ENCODE data around the gene SP100. TPM values are rescaled to one million over a fixed set of nuclear protein-coding genes. Genes with fewer than 3 reads are reported as not detected.

The SP100 gene
- total RNA-seq, 2 donors from 2014 or later = 51.6 to 69.0 TPM

- Histone ChIP-seq H3K27ac (no peak overlapping the region), H3K4me3 (no peak overlapping the region), H3K4me1 (replicated peaks) (no peaks in the 10 kb centered on the region), H3K9me3 (no peaks in the 10 kb centered on the region), H3K36me3 (no peaks in the 10 kb centered on the region), H3K27me3 (replicated peaks; ENCODE audit: insufficient read depth) (no peaks in the 10 kb centered on the region)
- 75% methylated on average over 2 of the region's 2 CpGs for WGBS
- TF ChIP-seq POLR2A (IDR thresholded peaks at IDR 0.05) (no peak), POLR2AphosphoS5 (IDR thresholded peaks at IDR 0.05) (no peak), CTCF (IDR thresholded peaks at IDR 0.05) (no peak)
- no peak for DNase-seq (ENCODE audit: low spot score)
- intact Hi-C loops (cut with DNase I) = no loop called here
Measured at GRCh38 chr2:230542751-230543150, 126.8 kb downstream of the SP100 start.

- H3K9me3 ChIP-seq = no peaks in the 10 kb centered on the region
- intact Hi-C loops (cut with DNase I) = no loop called here
- no peaks in the 10 kb centered on the region for H3K27me3 ChIP-seq (replicated peaks; ENCODE audit: insufficient read depth)
- H3K4me3 ChIP-seq = no peak overlapping the region
- TF ChIP-seq POLR2A (IDR thresholded peaks at IDR 0.05) = no peak
- no peak for TF ChIP-seq POLR2AphosphoS5 (IDR thresholded peaks at IDR 0.05)
- TF ChIP-seq CTCF (IDR thresholded peaks at IDR 0.05) = no peak
- DNase-seq (ENCODE audit: low spot score) = no peak
- WGBS = 95% methylated on average over 2 of the region's 2 CpGs
- H3K4me1 ChIP-seq (replicated peaks) = no peaks in the 10 kb centered on the region
- no peaks in the 10 kb centered on the region for H3K36me3 ChIP-seq
- H3K27ac ChIP-seq = no peak overlapping the region
Measured at GRCh38 chr2:230552181-230552580, 136.2 kb downstream of the SP100 start.

GRCh38 chr2:230557065-230557464 lies 141.1 kb downstream of the SP100 start:
- no peak overlapping the region for H3K4me3 ChIP-seq
- intact Hi-C loops (cut with DNase I) = no loop called here
- WGBS = 56% methylated on average over 1 of the region's 1 CpG
- no peaks in the 10 kb centered on the region for H3K4me1 ChIP-seq (replicated peaks)
- TF ChIP-seq POLR2A (IDR thresholded peaks at IDR 0.05) (no peak), POLR2AphosphoS5 (IDR thresholded peaks at IDR 0.05) (no peak), CTCF (IDR thresholded peaks at IDR 0.05) (no peak)
- DNase-seq (ENCODE audit: low spot score) = no peak
- H3K27ac ChIP-seq = no peak overlapping the region
- H3K36me3 ChIP-seq = no peaks in the 10 kb centered on the region
- no peaks in the 10 kb centered on the region for H3K9me3 ChIP-seq
- H3K27me3 ChIP-seq (replicated peaks; ENCODE audit: insufficient read depth) = no peaks in the 10 kb centered on the region

GRCh38 chr2:230564805-230565779 lies 149.1 kb downstream of the SP100 start:
- intact Hi-C loops (cut with DNase I) = no loop called here
- Histone ChIP-seq H3K36me3 (no peaks in the 10 kb centered on the region), H3K4me3 (no peak overlapping the region), H3K27me3 (replicated peaks; ENCODE audit: insufficient read depth) (no peaks in the 10 kb centered on the region), H3K9me3 (no peaks in the 10 kb centered on the region), H3K4me1 (replicated peaks) (no peaks in the 10 kb centered on the region), H3K27ac (no peak overlapping the region)
- 80% methylated on average over 11 of the region's 11 CpGs for WGBS
- TF ChIP-seq CTCF (IDR thresholded peaks at IDR 0.05) (no peak), POLR2A (IDR thresholded peaks at IDR 0.05) (no peak), POLR2AphosphoS5 (IDR thresholded peaks at IDR 0.05) (no peak)
- DNase-seq (ENCODE audit: low spot score) = no peak

GRCh38 chr2:230569298-230569697 lies 153.3 kb downstream of the SP100 start:
- H3K27ac ChIP-seq = no peak overlapping the region
- DNase-seq (ENCODE audit: low spot score) = no peak
- no peaks in the 10 kb centered on the region for H3K9me3 ChIP-seq
- TF ChIP-seq POLR2AphosphoS5 (IDR thresholded peaks at IDR 0.05) (no peak), CTCF (IDR thresholded peaks at IDR 0.05) (no peak), POLR2A (IDR thresholded peaks at IDR 0.05) (no peak)
- 95% methylated on average over 2 of the region's 2 CpGs for WGBS
- no peak overlapping the region for H3K4me3 ChIP-seq
- no peaks in the 10 kb centered on the region for H3K4me1 ChIP-seq (replicated peaks)
- intact Hi-C loops (cut with DNase I) = no loop called here
- H3K27me3 ChIP-seq (replicated peaks; ENCODE audit: insufficient read depth) = no peaks in the 10 kb centered on the region
- H3K36me3 ChIP-seq = no peaks in the 10 kb centered on the region

All from prostate gland (tissue), 2 donors.